Activated T-cell treated with anti-CD3 and anti-CD28 coated beads, Interleukin-2, amount 50 U/mL, for 4 hours (primary cell): Measurements from ENCODE around the gene KCTD1. TPM values are rescaled to one million over a fixed set of nuclear protein-coding genes. Genes with fewer than 3 reads are reported as not detected.
A peak's percentile ranks its signal among the peaks of the same experiment; 100 is the strongest.

Source experiments
- ATAC-seq, 2 donors: fragments of 200-7000 bp; cut with Tn5 transposase; one replicate each; pipeline ENCODE4 v1.10.0; 2021
- DNase-seq: peaks from one replicate; pipeline ENCODE4 v3.0.0-alpha.2; 2020
- H3K27me3 Mint-ChIP-seq: one replicate; pipeline ENCODE4 v1.8.0; 2021; ENCODE audit warnings: low read depth, mixed read lengths
- H3K36me3 Mint-ChIP-seq: one replicate; pipeline ENCODE4 v1.8.0; 2022; ENCODE audit warnings: mixed read lengths; ENCODE audit not compliant: insufficient read depth
- H3K4me1 Mint-ChIP-seq: one replicate; pipeline ENCODE4 v1.8.0; 2021; ENCODE audit warnings: low read depth, mixed read lengths
- H3K4me3 Mint-ChIP-seq: one replicate; pipeline ENCODE4 v1.8.0; 2021; ENCODE audit warnings: mild to moderate bottlenecking, moderate library complexity, mixed read lengths
- H3K9me3 Mint-ChIP-seq: one replicate; pipeline ENCODE4 v1.8.0; 2021; ENCODE audit warnings: mixed read lengths
- total RNA-seq, 3 donors: library from RNA; stranded (reverse); gene quantifications; one replicate each; pipeline ENCODE4 v1.2.1, GENCODE V29; 2021

The KCTD1 gene
- total RNA-seq, 3 donors from 2014 or later: 2.6 to 3.7 (median 3.3) TPM

DNA sequence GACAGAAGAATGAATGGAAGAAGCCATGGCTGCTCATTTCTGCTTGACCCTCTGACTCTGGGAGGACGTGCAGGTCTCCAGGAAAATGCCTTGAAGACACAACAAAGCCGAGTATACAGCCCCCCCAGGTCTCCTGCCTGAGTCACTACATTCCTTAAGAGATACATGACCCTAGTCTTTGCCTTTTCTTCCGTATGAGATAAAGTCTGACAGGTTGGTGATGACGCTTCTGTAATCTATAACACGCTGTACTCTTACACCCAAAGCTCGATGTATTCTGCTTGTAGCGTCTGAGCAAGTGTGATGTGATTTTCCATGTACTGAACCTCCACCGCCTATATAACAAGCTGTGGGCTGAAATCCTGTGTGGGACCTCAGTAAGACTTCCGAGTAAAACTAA, 77.3 kb downstream of the KCTD1 start:
- Mint-ChIP-seq H3K4me1 (no peaks in the 10 kb centered on the region), H3K9me3 (no peaks in the 10 kb centered on the region), H3K27me3 (no peaks in the 10 kb centered on the region), H3K4me3 (no peak overlapping the region), H3K36me3 (no peaks in the 10 kb centered on the region)
- DNase-seq (no peak), ATAC-seq (no peak)

DNA sequence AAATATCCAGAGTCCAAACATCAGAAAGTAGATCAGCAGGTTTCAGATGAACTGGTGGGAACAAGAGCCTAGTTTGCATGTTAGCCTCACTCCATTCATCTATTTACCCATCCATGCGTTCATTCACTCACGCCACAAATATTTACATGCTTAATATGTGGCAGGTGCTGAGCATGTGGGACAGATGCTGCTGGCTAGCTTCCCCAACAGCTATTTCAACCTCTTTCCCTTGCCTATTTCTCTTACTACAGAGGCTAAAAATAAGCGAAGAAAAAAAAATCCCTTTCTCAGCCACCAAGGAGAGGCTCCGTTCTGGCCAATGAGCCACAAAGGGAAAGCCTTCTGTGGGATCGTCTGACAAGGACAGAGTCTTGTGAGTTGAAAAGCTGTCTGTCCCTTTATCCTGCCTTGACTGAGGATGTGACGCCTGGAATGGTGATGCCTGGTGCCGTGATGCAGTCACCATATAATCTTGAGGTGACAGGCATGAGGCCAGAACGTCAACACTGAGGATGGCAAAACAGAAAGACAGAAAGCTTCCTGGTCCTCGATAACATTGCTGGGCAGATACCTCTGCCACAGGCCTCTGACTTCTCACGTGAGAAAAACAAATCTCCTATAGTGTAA, 78.2 kb downstream of the KCTD1 start:
- H3K36me3 Mint-ChIP-seq: no peaks in the 10 kb centered on the region
- no peaks in the 10 kb centered on the region for H3K9me3 Mint-ChIP-seq
- no peak for DNase-seq
- no peaks in the 10 kb centered on the region for H3K4me1 Mint-ChIP-seq
- ATAC-seq: no peak
- no peaks in the 10 kb centered on the region for H3K27me3 Mint-ChIP-seq
- H3K4me3 Mint-ChIP-seq: no peak overlapping the region

DNA sequence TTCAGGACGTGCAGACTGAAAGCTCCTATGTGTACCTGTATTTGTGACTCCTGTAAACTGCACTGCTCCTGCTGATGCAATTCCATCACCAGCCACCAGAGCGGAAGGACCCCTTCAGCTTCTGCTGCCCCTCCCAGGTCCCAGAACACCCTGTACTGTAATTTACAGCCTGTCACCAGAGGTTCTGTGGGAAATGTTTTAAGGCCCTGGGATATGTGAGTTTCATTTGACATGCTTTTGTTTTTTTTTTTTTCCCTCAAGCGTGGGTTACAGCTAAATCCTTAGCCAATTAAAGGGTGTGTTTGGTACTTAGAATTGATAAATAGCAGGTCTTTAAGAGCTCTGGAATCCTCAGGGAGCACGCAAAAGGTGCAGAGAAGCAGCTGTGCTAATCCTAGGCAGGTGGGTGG, 79.4 kb downstream of the KCTD1 start:
- no peak overlapping the region for H3K4me3 Mint-ChIP-seq
- ATAC-seq: no peak

DNA sequence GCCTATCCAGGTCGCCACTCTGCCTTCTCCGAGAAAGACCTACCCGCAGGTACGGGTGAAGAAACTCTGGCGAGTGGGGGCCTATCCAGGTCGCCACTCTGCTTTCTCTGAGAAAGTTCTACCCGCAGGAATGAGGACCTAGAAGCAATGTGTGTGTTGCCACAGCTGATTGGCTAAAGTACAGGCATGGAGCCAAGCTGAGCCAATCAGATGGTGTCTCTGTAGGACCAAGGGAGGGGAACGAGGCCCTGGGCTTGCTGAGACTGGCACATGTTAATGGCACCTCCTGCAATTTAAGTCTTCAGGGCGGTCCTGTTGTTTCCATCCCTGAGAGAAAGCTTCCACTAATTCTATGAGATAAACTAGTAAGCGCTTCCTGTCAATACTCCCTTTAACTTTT, 82.3 kb downstream of the KCTD1 start:
- Mint-ChIP-seq H3K9me3 (no peaks in the 10 kb centered on the region), H3K27me3 (no peaks in the 10 kb centered on the region), H3K36me3 (no peaks in the 10 kb centered on the region), H3K4me1 (no peaks in the 10 kb centered on the region), H3K4me3 (no peak overlapping the region)
- DNase-seq (no peak), ATAC-seq (no peak)

More for the DNA sequence above, 79.4 kb downstream of the KCTD1 start:
- Mint-ChIP-seq H3K27me3 (no peaks in the 10 kb centered on the region), H3K4me1 (no peaks in the 10 kb centered on the region), H3K36me3 (no peaks in the 10 kb centered on the region), H3K9me3 (no peaks in the 10 kb centered on the region)
- no peak for DNase-seq

DNA sequence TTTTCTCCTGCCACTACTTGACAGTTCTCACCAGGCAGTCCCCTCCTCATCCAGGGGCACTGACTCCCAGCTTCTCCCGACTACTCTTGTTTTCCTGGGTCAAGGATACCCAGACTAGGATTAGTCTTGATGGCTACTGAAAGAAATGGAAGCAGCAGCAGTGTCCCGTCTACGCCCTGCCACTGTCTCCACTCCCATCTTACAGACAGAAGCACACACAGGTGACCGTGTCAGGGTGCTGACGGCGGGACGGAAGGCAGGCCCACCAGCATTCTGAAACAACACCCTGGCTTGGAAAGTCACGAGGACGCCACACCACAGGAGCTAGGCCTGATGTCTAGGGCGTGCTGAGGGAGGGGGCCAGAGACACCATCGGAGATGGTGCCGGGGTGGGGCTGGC, 82.9 kb downstream of the KCTD1 start:
- no peak for ATAC-seq
- Mint-ChIP-seq H3K36me3 (no peaks in the 10 kb centered on the region), H3K4me1 (no peaks in the 10 kb centered on the region), H3K27me3 (no peaks in the 10 kb centered on the region), H3K9me3 (no peaks in the 10 kb centered on the region), H3K4me3 (no peak overlapping the region)
- no peak for DNase-seq

DNA sequence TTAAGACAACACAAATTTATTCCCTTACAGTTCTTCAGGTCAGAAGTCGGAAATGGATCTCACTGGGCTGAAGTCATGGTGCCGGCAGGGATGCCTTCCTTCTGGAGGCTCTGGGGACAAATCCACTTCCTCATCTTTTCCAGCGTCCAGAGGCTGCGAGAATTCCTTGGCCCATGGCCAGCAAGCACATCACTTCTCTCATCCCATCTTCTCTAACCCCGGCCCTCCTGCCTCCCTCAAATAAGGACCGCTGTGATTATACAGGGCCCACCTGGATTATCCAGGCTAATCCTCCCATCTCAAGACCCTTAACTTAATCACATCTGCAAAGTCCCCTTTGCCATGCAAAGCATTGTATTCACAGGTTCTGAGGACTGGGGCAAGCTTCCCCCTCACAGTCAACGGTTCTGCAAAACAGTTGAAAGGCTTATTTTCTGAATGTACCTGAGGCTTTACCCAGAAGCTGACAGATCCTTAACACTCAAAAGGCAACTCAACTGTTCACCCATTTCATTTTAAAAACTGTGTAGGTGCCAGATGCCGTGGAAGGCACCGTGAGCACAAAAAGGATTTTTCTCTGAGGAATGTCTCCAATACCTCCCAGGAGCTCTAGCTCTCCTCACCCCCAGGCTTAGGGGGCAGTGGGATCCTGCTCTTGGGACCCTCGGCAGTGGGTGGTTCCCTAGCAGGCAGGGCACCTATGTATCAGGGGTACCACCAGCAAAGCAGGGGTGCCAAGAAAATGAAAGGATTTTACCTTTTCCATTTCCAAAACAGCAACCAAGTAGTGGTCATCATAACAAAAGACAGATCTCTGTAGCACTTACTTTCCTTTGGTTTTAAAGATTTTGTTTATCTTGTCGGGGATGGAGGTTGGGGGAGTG, 84.0 kb downstream of the KCTD1 start:
- Mint-ChIP-seq H3K27me3 (no peaks in the 10 kb centered on the region), H3K9me3 (no peaks in the 10 kb centered on the region)
- ATAC-seq: no peak

DNA sequence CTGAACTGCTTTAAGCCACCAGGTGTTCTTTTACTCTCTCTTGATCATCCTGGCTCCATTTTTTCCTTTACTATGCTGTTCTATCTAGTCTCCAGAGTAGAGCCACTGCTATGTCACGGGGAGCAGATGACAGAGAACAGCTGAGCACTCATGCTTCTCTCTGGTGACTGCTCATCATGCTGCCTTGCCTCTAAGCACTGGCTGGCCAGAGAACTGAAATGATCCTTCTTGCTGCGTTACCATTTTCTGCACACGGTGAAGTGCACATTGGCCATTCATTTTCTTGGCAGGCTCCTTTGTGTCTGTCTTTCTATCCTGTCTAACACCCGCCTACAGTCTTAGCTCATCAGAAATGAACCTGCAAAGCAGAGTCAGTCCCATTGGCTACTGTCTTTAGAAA, 86.0 kb downstream of the KCTD1 start:
- Mint-ChIP-seq H3K27me3 (no peaks in the 10 kb centered on the region), H3K9me3 (no peaks in the 10 kb centered on the region), H3K36me3 (peaks cover 8% of the 10 kb centered on the region), H3K4me1 (no peaks in the 10 kb centered on the region), H3K4me3 (no peak overlapping the region)
- no peak for DNase-seq
- ATAC-seq: no peak

More for the DNA sequence above, 84.0 kb downstream of the KCTD1 start:
- DNase-seq: no peak
- no peaks in the 10 kb centered on the region for H3K4me1 Mint-ChIP-seq
- H3K4me3 Mint-ChIP-seq: no peak overlapping the region
- H3K36me3 Mint-ChIP-seq: peaks cover 4% of the 10 kb centered on the region

DNA sequence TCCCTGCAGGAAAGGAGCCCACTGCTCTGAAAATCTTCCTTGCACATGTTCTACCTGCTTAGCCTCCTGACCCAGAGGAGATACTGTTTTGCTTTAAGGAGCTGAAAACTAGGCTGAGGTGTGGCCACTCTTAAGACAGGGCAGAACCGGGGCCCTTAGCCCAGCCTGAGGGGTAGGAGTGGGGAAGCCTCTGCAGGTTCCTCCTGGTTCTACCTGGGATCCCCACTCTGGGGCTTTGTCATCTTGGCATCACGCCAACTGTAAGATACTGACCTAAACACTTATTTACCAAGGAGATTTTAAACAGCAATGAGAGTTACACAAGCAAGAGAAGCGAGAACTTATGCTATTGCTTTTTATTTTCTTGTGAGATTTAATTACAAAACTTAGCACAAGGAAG, 86.9 kb downstream of the KCTD1 start:
- no peaks in the 10 kb centered on the region for H3K9me3 Mint-ChIP-seq
- H3K36me3 Mint-ChIP-seq: peaks cover 8% of the 10 kb centered on the region
- H3K4me3 Mint-ChIP-seq: no peak overlapping the region
- no peaks in the 10 kb centered on the region for H3K4me1 Mint-ChIP-seq
- ATAC-seq (no peak), DNase-seq (no peak)
- no peaks in the 10 kb centered on the region for H3K27me3 Mint-ChIP-seq

DNA sequence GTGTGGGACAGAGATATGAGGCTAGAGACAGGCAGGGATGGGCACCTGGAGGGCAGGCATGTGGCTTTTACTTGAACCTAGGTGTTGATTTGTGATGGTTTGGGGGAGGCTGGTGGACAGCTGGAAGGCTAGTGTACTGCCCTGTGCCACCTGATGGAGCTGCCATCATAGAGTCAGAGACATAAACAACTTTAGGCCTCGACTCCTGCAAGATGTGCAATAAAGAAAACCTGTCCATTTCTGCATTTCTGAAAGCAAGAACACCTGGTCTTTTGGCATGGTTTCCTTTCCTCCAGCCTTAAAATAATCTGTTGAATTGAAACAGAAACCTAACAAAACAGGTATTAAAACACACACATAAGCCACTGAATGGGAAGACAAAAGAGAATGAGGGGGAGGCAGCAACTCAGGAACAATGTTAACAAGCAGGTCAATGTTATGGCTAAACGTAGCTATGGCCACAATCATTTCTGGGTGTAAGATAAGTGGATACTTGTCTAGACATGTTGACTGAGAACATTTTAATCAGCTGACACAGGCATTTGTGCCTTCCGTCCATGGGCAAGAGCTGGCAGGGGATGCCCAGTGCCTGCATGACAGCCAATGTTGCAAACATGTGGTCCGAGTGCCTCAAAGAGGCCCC, 87.8 kb downstream of the KCTD1 start:
- no peak for DNase-seq
- H3K27me3 Mint-ChIP-seq: no peaks in the 10 kb centered on the region
- H3K4me3 Mint-ChIP-seq: no peak overlapping the region

DNA sequence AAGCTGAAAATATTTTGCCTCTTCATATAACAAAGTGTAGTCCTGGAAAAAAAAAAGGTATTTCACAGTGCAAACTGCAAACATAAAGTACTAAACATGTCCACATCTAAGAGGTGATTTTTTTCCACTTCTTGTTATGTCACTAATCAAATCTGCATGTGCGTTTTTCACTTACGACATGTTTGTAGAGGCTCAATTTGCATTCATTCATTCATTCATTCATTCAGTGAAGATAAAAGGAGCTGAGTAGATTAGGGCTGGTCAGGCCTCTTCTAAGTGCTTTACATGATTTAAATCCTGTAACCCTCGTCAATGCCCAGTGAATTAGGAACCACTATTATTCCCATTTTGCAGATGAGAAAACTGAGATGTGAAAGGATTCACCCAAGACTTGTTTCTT, 88.5 kb downstream of the KCTD1 start:
- no peak overlapping the region for H3K4me3 Mint-ChIP-seq
- H3K36me3 Mint-ChIP-seq: peaks cover 8% of the 10 kb centered on the region
- no peaks in the 10 kb centered on the region for H3K4me1 Mint-ChIP-seq
- no peak for DNase-seq
- no peak for ATAC-seq
- H3K9me3 Mint-ChIP-seq: no peaks in the 10 kb centered on the region
- H3K27me3 Mint-ChIP-seq: no peaks in the 10 kb centered on the region

More for the DNA sequence above, 87.8 kb downstream of the KCTD1 start:
- Mint-ChIP-seq H3K36me3 (peaks cover 8% of the 10 kb centered on the region), H3K4me1 (no peaks in the 10 kb centered on the region), H3K9me3 (no peaks in the 10 kb centered on the region)
- ATAC-seq: no peak

DNA sequence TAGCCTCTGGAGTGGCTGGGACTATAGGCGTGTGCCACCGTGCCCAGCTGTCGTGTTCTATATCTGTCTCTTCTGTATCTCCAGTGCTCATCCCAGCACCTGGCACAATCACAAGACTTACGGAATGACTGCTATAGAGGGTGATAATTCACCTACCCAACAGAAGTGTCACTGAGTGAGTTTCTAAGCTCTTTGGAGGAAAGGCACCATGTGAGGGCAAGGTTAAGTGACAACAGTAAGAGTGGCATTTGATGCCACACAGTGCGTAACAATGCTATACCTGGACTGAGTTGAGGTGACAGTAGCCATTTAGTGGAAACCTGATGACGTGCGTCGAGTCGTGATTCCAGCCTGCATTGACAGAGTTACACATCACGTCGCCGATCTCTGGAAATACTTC, 89.0 kb downstream of the KCTD1 start:
- DNase-seq (no peak), ATAC-seq (no peak)
- Mint-ChIP-seq H3K4me3 (no peak overlapping the region), H3K9me3 (no peaks in the 10 kb centered on the region), H3K4me1 (no peaks in the 10 kb centered on the region), H3K27me3 (no peaks in the 10 kb centered on the region), H3K36me3 (peaks cover 8% of the 10 kb centered on the region)

DNA sequence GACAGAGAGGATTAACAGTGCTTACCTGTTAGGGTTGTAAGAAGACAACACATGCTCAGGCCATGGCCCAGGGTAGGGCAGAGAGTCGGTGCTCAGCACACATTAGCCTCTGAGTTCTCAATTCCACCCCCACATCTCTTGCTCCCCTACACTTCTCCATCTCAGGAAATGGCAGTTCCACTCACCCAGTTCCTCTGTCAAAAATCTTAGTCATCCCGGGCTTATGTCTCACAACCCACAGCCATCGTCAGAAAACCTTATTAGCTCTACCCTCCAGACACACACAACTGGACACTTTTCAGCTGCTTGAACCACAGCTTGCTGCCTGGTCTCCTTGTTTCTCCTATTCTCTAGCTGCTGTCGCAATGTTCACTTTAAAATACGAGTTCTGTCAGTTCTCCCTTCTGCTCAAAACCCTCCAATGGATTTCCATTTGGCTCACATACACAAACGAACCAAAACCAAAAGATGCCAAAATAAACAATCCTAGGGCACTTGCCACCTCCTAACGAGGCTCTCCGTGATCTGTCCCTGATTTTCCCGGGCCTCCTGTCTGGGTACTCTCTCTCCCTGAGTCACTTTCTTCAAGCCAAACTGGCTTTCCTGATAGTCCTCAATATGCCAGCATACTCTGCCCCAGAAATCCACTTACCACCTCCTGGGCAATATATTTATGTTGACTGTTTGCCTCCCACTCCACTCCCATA, 89.7 kb downstream of the KCTD1 start:
- no peak for DNase-seq
- peak in 1 of 2 donors; percentile 41 for ATAC-seq
- H3K4me1 Mint-ChIP-seq: no peaks in the 10 kb centered on the region

DNA sequence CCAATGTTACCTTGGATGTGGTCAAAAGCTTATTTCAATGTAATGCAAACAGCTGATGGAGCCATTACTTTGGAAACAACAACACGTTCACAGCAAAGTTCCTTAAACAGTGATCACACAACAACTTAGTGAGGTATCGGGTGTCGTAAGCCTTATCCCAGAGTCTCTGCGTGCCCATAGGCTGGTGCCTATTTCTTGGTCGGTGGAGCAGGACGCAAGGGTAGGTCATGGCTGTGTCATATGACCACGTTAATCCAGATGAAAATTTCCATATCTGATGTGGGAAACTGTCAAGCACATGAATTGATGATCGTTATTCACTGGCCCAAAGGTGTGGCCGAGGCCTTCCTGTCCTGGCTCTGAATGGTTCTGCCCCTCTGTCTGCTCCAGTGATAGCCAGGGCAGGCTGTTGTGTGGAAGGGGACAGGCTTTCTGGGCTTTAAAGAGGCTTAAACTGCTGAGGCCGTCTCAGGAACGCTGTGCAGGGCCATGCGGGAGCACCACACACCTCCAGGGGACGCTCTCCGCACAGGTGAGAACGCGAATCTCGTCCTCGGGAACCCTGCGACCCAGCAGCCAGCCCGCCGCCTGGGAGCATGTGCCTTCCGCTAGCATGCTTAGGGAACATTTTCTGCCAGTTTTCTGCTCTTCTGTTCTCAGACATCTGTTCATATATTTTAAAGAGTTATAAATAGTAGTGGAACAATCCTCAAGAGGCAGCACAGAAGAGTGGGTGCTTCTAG, 90.6 kb downstream of the KCTD1 start:
- no peak for ATAC-seq
- H3K9me3 Mint-ChIP-seq: no peaks in the 10 kb centered on the region

More for the DNA sequence above, 89.7 kb downstream of the KCTD1 start:
- Mint-ChIP-seq H3K9me3 (no peaks in the 10 kb centered on the region), H3K36me3 (peaks cover 8% of the 10 kb centered on the region), H3K4me3 (no peak overlapping the region), H3K27me3 (no peaks in the 10 kb centered on the region)

DNA sequence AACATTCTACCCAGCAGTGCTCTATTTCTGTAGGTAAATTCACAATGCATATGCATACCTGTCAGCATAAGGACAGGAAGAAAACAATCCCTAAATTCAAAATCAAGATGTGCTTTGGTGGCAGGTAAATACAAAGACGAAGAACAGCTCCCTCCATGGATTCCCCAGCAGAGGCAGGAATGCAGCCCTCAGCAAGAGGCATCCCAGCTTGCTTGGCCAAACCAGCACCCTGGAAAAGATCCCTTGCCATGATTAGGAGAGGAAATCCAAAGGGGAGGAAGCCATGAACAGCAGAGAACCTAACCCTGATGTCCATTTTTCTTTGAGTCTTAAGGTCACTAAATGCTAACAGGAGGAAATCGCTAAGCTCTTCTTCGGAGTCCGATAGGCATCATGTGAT, 91.2 kb downstream of the KCTD1 start:
- Mint-ChIP-seq H3K4me1 (no peaks in the 10 kb centered on the region), H3K4me3 (no peak overlapping the region), H3K27me3 (no peaks in the 10 kb centered on the region), H3K9me3 (no peaks in the 10 kb centered on the region), H3K36me3 (peaks cover 8% of the 10 kb centered on the region)
- no peak for ATAC-seq
- DNase-seq: no peak

More for the DNA sequence above, 90.6 kb downstream of the KCTD1 start:
- Mint-ChIP-seq H3K36me3 (peaks cover 8% of the 10 kb centered on the region), H3K4me3 (no peak overlapping the region), H3K27me3 (no peaks in the 10 kb centered on the region), H3K4me1 (no peaks in the 10 kb centered on the region)
- no peak for DNase-seq
